ENCODE results near the gene MTR.

Gene MTR

DNA sequence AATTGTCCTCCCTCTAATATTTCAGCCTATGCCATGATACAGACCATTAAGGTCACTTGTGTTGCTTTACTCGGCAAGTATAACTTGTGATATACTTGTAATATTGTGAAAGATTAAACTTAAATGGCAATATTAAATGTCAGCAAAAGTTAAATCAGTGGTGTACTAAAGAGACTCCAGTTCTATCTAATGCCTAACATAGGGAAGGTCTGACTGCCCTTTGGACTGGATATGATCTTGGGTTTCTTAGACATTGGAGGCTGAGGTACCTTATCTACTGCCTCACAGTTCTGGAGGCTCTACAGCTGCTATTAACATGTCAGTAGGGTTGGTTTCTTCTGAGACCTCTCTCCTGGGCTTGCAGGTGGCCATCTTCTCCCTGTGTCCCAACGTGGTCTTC, 119.3 kb downstream of the MTR start:
- no peak for DNase-seq (ENCODE audit: extremely low read depth, low read depth)
- TF ChIP-seq, protein P1, sequence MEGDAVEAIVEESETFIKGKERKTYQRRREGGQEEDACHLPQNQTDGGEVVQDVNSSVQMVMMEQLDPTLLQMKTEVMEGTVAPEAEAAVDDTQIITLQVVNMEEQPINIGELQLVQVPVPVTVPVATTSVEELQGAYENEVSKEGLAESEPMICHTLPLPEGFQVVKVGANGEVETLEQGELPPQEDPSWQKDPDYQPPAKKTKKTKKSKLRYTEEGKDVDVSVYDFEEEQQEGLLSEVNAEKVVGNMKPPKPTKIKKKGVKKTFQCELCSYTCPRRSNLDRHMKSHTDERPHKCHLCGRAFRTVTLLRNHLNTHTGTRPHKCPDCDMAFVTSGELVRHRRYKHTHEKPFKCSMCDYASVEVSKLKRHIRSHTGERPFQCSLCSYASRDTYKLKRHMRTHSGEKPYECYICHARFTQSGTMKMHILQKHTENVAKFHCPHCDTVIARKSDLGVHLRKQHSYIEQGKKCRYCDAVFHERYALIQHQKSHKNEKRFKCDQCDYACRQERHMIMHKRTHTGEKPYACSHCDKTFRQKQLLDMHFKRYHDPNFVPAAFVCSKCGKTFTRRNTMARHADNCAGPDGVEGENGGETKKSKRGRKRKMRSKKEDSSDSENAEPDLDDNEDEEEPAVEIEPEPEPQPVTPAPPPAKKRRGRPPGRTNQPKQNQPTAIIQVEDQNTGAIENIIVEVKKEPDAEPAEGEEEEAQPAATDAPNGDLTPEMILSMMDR (IDR thresholded peaks at IDR 0.05; ENCODE audit: low read depth, low read length) = no peak

DNA sequence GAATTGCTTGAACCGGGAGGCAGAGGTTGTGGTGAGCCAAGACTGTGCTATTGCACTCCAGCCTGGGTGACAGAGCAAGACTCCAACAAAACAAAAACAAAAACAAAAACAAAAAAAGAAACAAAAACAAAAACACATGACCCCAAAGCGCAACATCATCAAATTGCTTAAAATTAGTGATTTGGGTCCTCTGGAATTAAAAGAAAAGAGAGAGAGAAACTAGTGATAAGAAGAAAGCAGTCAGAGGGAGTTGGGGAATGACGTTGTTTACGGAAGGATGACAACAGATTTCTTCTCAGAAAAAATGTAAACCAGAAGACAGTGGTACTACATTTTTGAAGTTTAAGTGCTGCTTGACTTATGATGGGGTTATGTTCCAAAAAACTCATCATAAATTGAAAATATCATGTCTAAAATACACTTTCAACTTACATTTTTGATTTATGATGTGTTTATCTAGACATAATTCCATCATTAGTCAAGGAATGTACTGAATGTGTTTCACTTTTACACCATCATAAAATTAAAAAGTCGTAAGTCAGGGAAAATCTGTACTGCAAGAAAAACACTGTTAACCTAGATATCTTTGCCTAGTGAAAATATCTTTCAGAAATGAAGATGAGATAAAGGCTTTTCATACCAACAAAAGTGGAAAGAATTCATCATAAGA, 121.2 kb downstream of the MTR start:
- TF ChIP-seq, protein P1 (IDR thresholded peaks at IDR 0.05; ENCODE audit: low read depth, low read length) = no peak

DNA sequence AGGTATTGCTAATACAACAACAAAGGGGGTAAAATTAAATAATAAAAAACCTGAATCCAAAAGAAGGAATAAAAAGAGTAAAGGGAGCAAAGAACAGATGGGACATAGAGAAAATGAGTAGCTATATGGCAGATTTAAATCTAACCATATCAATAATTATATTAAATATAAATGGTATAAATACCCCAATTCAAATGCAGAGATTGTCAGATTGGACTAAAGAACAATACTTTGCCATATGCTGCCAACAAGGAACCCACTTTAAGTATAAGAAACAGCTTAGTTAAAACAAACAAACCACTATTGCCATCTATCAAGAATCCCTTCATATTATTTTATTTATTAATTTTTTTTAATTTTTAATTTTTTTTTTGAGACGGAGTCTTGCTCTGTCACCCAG, 122.4 kb downstream of the MTR start:
- TF ChIP-seq, protein P1 (IDR thresholded peaks at IDR 0.05; ENCODE audit: low read depth, low read length) = no peak
- DNase-seq (ENCODE audit: extremely low read depth, low read depth) = no peak

More for the DNA sequence above, 121.2 kb downstream of the MTR start:
- no peak for DNase-seq (ENCODE audit: extremely low read depth, low read depth)

DNA sequence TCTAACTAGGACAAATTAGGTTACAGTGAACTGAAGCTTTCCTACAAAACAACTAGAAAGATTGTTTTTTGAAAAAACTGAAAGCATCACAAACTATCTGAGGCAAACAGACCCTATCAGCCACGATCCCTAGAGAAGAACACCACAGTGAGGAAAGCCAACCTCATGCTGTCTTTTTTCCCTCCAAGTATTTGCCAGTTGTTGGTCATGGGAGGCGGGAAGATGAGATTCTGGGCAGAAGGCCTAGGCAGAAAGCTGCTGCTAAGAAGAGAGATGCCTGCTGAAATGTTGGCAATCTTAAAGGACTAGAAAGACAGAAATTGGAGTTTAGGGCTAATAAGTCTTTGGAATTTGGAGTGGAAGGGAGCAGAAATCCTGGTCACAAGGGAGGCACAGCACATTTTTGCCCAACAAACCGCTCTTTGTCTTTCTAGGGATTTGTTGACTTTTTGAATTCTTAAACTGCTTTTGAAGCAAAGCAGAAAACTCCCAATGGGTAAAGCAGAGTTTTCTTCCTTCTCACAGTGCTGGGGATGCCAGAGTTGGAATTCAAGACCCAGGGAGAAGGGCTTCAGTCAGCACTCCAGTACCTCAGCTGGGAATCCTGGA, 125.3 kb downstream of the MTR start:
- TF ChIP-seq, protein P1 (IDR thresholded peaks at IDR 0.05; ENCODE audit: low read depth, low read length) = no peak
- DNase-seq (ENCODE audit: extremely low read depth, low read depth) = no peak

DNA sequence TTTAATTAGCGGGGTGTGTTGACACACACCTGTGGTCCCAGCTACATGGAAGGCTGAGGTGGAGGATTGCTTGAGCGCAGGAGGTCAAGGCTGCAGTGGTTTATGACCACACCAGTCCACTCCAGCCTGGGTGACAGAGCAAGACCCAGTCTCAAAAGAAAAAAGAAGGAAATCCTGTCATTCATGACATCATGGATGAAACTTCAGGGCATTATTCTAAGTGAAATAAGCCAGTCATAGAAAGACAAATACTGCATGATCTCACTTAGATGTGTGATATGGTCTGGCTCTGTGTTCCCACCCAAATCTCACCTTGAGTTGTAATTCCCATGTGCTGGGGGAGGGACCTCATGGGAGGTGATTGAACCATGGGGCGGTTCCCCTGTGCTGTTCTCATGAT, 126.5 kb downstream of the MTR start:
- DNase-seq (ENCODE audit: extremely low read depth, low read depth) = no peak
- TF ChIP-seq, protein P1 (IDR thresholded peaks at IDR 0.05; ENCODE audit: low read depth, low read length) = no peak

DNA sequence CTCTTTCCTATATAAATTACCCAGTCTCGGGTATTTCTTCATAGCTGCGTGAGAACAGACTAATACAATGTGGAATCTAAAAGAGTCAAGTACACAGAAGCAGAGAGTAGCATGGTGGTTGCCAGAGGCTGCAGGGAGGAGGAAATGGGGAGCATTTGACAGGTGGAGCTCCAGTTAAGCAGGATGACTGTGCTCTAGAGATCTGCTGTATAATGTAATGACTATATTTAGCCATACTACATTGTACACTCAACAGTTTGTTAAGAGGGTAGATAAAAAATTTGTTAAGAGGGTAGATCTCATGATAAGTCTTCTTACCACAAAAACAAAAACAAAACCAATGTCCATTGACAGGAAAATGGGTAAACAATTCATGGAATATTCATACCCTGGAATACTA, 127.1 kb downstream of the MTR start:
- TF ChIP-seq, protein P1 (IDR thresholded peaks at IDR 0.05; ENCODE audit: low read depth, low read length) = no peak
- no peak for DNase-seq (ENCODE audit: extremely low read depth, low read depth)

DNA sequence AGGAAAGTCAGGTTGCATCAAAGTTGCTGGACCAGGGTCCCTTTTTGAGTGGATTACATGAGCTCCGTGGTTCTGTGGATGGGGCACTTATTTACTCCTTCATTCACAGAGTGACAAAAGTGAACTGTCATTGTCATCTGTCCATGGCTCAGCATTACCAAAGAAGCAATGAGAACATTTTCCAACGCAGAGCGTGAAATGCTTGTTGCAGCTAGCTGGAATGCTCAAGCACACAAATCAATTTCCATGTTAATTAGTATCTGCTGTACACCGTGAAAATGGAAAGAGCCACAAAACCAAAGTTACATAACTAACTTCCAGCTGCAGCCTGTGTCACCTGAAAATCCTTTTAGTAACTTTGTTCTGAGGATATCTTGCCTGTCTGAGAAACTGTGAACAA, 130.3 kb downstream of the MTR start:
- TF ChIP-seq, protein P1 (IDR thresholded peaks at IDR 0.05; ENCODE audit: low read depth, low read length) = no peak

More for the DNA sequence above, 130.3 kb downstream of the MTR start:
- no peak for DNase-seq (ENCODE audit: extremely low read depth, low read depth)
